SHP77 treated with DMSO at 0.1 percent for 48 hours (cell line): ENCODE results near the gene TOX4.
"Not testable (repeated sequence)": the region's sequence is repeated elsewhere in the genome, so short reads cannot be mapped to it uniquely, and the experiment has no call there.

Experiments used
- DNase-seq: peaks from one replicate; lab custom pipeline; 2025; lab: John Stamatoyannopoulos, UW

TOX4 gene

GRCh38 chr14:21535545-21536417 lies 58.8 kb downstream of the TOX4 start:
- no peak for DNase-seq

GRCh38 chr14:21536418-21537089 lies 59.6 kb downstream of the TOX4 start:
- DNase-seq, result no peak

- no peak for DNase-seq
Measured at GRCh38 chr14:21537090-21537424, 60.1 kb downstream of the TOX4 start.

- DNase-seq, result no peak
Measured at GRCh38 chr14:21539189-21539940, 62.4 kb downstream of the TOX4 start.

- DNase-seq, result no peak
Measured at GRCh38 chr14:21541413-21542074, 64.5 kb downstream of the TOX4 start.

- no peak for DNase-seq
Measured at GRCh38 chr14:21543521-21543960, 66.5 kb downstream of the TOX4 start.

- DNase-seq, result no peak
Measured at GRCh38 chr14:21543963-21544362, 67.0 kb downstream of the TOX4 start.

GRCh38 chr14:21544588-21544987 lies 67.6 kb downstream of the TOX4 start:
- not testable (repeated sequence) for DNase-seq
